ENCODE measurements around the gene MEG3. TPM values are rescaled to one million over a fixed set of nuclear protein-coding genes. Genes with fewer than 3 reads are reported as not detected.

MEG3 gene
- total RNA-seq, 1 donor from 2014 or later = not detected

GRCh38 chr14:100832311-100832960 is 6.5 kb downstream of the MEG3 start:
- intact Hi-C loops (cut with micrococcal nuclease) = no loop called here

- intact Hi-C loops (cut with micrococcal nuclease) = no loop called here
These were observed 8.3 kb downstream of the MEG3 start for GRCh38 chr14:100834082-100834793.

GRCh38 chr14:100834794-100835547 is 9.1 kb downstream of the MEG3 start:
- intact Hi-C loops (cut with micrococcal nuclease) = no loop called here

GRCh38 chr14:100835548-100836310 is 9.8 kb downstream of the MEG3 start:
- intact Hi-C loops (cut with micrococcal nuclease) = no loop called here

DNA sequence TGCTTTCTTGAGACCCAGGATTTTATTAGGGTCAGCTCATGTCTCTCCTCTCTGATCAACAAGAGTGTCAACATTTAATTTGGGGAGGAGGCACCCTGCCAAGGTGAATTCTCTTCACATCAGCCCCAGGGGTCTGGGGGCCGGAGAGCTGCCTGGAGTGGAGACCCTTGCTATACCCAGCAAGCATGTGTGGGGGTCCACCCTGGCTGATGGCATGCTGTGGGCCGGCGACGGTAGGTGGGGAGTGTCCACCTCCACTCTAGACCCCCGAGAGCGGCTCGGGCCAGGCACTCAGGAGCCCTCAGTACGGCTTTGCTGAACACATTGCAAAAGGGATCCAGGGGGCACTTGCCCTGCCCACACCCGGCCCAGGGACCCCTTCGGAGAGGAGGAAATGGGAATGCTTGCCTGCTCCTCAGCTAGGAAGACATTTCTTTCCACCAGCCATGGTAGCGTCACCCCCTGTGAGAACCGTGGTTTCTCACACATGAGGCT is 10.4 kb downstream of the MEG3 start:
- intact Hi-C loops (cut with micrococcal nuclease) = no loop called here

- intact Hi-C loops (cut with micrococcal nuclease) = no loop called here
These were observed 11.3 kb downstream of the MEG3 start for GRCh38 chr14:100836941-100837804.

- intact Hi-C loops (cut with micrococcal nuclease) = no loop called here
These were observed 12.0 kb downstream of the MEG3 start for GRCh38 chr14:100837805-100838350.

GRCh38 chr14:100838493-100839314 is 12.8 kb downstream of the MEG3 start:
- intact Hi-C loops (cut with micrococcal nuclease) = no loop called here

GRCh38 chr14:100839315-100839585 is 13.3 kb downstream of the MEG3 start:
- intact Hi-C loops (cut with micrococcal nuclease) = no loop called here

DNA sequence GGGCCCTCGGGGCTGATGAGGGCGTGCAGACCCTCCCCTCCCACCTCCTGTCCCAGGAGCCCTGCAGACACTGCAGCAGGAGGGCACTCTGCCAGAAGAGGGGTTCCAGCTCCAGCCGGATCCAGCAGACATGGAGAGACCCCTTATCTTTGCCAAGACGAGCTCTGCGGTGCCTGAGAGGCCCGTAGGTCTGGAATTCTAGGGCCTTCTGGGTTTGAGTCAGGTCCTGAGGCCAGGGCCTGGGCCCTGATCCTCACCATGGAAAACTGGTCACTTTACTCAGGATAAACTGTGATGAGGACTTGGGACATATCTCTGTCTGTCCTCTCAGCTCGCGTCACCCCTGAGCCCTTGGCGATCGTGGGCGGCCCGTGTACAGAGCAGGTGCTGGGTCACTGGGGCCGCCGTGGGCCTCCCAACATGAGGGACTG is 13.8 kb downstream of the MEG3 start:
- intact Hi-C loops (cut with micrococcal nuclease) = no loop called here

GRCh38 chr14:100840286-100841065 is 14.6 kb downstream of the MEG3 start:
- intact Hi-C loops (cut with micrococcal nuclease) = no loop called here

- intact Hi-C loops (cut with micrococcal nuclease) = no loop called here
These were observed 15.3 kb downstream of the MEG3 start for GRCh38 chr14:100841066-100841760.

DNA sequence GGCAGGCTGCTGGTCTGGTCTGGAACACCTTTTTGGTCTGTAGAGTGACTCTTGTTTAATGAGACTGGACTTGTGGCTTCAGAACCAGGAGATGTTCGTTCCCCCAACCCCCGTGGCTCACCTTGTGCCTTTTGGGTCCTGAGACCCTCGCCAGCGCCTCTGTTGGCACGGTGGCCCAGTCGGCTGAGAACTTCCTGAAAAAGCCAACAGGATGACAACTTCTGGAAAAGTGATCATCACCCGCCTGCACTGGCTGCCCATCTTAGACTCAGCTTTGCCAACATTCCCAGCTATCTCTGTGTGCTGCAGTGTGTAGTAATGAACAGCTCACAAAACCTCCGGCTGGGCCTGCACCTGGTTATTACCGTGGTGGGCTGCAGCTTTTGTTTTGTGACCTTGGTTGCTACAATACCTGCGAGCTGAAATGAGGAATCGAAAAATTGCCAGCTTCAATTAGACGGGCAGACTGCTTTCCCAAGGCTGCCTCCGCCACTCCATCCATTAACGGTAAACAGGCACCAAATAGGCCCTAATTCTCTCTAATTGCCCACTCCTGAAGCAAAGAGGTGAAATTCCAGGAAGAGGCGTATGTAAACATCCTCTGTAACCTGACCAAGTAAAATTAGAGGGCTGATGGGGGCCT is 16.0 kb downstream of the MEG3 start:
- intact Hi-C loops (cut with micrococcal nuclease) = no loop called here

- intact Hi-C loops (cut with micrococcal nuclease) = no loop called here
These were observed 16.9 kb downstream of the MEG3 start for GRCh38 chr14:100842799-100843198.

- intact Hi-C loops (cut with micrococcal nuclease) = no loop called here
These were observed 18.1 kb downstream of the MEG3 start for GRCh38 chr14:100844082-100844408.

DNA sequence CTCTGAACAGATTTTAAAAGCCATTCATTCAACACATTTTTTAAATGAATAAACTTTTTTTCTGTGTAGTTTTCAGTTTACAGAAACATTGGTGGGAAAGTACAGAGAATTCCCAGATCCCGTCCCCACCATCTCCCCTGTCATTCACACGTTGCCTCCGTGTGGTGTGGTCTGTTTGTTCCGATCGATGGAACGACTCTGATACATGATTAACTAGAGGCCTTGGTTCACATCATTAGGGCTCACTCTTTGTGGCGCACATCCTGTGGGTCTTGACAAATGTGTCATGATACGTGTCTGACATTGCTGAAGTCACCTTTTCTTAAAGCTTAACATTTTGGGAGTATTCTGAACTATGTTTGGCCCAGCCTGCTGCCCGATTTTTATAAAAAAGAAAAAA is 18.5 kb downstream of the MEG3 start:
- intact Hi-C loops (cut with micrococcal nuclease) = no loop called here

GRCh38 chr14:100844846-100845245 is 18.9 kb downstream of the MEG3 start:
- intact Hi-C loops (cut with micrococcal nuclease) = no loop called here

DNA sequence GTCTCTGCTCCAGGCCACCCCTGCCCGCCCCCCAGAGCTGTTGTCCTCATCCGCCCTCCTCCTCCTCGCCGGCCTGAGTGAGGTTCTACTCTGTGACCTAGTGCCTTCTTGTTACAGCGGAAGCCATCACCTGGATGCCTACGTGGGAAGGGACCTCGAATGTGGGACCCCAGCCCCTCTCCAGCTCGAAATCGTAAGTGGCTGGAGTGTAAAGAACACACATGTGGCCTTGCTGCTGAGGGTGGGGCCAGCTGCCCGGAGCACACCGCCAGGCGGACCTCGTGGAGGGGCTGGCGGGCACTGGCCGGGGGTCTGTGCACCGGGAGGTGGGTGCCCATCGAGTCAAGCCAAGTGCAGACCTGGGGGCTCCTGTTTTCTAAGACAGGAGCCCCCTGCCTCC is 19.4 kb downstream of the MEG3 start:
- intact Hi-C loops (cut with micrococcal nuclease) = no loop called here
